Stimulated activated CD4-positive, alpha-beta T cell treated with anti-CD3 and anti-CD28 coated beads, Interleukin-12 subunit alpha, Interleukin-12 subunit beta, amount 100 ng/mL, for 24 hours (primary cell): ENCODE results near the gene SYTL5.

Source experiments
- DNase-seq, 2 experiments: peaks; one replicate each; pipeline ENCODE4 v3.0.0-alpha.2; 2020; ENCODE audit warnings: low read depth in 2 of 2

The SYTL5 gene

DNA sequence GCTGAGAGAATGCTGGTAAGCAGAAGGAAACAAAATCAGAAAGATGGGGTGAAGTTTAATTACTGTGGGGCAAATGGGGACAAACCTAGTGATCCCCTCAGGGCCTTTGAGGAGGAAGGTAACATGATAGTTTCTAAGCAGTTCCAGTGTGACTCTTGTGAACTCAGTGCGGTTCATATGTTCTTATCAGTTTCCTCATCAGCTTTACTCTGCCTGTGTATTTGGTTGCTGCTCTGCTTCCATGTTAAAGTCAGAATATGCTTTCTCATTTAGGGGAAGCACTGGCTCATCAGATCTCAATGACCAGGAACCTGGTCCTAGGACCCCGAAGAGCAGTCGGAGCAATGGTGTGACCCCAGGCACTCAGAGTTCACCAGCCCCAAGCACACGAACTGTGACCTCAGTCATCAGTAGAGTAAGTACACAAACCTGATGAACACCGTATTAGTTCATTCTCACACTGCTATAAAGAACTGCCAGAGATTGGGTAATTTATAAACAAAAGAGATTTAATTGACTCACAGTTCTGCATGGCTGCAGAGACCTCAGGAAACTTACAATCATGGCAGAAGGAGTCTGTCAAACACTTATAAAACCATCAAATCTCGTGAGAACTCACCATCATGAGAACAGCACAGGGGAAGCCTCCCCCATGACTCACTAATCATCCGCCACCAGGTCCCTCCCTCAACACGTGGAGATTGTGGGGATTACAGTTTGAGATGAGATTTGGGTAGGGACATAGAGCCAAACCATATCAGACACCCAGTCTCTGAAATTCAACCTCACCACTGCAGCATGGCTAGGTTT lies 83.0 kb downstream of the SYTL5 start:
- DNase-seq: no peak

DNA sequence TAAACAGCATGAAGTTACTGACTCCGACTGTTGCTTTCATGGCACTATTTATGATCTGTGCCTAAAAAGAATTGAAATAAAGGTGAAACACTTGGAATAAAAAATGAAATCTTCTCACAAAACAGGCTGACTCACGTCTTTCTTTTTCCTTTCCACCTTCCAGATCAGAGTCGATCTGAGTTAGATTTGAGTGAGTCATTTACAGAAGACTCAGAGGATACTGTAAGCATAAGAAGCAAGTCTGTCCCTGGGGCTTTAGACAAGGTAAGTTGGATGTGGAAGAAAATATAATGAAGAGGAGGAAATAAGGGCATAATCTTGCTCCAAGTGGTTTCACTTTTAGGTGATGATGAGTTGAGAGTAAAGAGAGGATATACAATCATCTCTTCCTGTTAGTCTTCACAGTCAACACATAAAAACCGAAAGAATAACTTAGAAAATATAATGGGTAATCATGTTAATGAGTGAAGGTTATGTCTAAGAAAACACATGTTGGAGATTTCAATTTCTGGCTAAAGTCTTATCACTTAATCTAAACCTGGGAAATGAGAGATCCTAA lies 89.7 kb downstream of the SYTL5 start:
- no peak for DNase-seq

DNA sequence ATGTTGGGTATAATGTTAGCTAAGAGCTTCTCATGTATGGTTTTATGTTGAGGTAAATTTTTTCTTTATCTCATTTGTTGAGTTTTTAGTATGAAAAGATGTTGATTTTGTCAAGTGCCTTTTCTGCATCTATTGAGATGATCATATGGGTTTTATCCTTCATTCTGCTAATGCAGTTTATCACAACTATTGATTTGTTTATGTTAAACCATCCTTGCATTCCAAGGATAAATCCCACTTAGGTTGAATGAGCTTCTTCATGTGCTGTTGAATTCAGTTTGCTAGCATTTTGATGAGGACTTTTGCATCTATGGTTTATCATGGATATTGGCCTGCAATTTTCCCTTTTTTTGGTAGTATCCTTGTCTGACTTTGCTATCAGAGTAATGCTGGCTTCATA lies 93.3 kb downstream of the SYTL5 start:
- no peak for DNase-seq

DNA sequence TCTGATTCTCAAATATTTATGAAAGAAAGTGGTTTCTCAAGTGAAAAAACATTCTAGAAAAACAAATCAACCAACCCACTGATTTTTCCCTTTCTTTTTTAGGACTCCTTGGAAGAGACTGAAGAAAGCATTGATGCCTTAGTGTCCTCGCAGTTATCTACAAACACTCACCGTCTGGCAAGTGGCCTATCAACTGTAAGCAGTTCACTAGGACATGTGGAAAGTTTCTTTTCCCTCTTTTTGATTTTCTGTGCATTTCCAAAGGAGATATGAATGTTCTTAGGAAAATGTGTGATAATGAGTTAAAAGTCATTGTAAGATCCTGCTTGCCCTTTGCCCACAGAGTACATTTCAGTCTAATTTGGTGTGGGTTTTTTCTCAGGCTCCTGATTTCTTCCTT lies 95.9 kb downstream of the SYTL5 start:
- no peak for DNase-seq

DNA sequence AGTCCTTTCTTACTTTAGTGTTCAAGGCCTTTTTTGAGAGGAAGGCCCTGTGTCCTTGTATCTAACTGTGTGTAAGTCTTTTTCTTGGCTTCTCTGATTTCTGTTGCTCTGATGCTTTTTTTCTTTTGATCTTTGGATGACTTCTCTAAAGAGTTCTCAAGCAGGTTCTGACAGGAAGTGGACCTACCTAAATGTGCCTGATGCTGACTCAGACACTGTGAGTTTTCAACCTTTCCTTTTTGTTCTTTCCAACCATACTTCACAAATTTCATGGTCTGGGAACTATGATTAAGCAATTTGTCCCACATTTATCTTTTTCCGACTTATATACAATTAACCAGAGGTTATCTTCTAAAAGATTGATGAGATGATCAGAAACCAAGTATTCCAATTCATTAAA lies 96.5 kb downstream of the SYTL5 start:
- DNase-seq: no peak

DNA sequence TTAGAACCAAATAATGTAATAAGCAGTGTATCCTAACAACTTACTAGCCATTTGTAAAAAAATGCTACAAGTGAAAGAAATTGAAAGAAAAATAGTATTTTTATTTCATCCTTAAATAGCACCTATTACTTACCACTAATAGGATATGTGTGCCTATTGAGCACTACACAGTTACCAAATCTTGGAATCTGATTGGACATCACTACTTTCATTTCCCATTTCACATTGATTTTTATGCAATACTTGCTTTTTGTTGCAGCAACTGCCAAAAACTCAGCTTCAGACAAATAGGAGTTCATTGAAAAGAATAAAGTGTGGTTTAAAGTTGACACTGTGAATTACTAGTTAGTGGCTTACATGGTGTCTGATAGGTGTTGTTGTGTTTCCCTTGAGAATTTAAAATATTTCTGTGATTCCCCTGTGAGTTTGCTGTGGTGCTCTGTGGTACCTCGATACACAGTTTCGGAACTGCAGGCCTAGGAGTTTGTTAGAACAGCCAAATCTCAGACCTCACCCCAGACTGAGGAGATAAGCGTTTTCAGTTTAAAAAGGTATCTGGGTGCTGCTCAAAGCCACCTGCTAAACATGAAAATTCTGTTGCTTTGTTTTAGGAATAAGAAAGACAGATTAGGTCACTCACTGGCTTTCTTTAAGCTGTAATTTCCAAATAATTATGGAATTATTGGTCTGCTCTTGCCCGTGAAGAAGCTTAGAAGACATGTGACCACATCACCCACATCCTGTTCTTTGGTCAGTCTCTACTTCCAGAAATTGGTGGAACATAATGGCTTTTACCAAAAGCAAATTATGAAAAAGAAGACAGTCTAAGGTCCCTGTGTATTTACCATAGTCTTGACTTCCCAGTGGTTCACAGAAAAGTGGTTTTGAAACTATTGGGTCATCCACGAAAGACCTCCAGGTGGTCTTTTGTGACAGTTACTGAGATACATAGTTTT lies 97.8 kb downstream of the SYTL5 start:
- DNase-seq: no peak

DNA sequence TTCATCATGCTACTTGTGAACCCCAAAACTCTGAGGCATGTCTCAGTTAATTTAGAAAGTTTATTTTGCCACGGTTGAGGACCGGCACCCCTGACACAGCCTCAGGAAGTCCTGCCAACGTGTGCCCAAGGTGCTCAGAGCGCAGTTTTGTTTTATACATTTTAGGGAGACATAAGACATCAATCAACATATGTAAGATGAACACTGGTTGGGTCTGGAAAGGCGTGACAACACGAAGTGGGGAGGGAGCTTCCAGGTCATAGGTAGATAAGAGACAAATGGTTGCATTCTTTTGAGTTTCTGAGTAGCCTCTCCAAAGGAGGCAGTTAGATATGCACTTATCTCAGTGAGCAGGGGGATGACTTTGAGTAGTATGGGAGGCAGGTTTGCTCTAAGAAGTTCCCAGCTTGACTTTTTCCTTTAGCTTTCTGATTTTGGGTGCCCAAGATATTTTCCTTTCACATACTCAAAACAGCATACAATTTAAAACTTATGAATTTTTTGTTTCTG lies 98.9 kb downstream of the SYTL5 start:
- no peak for DNase-seq

DNA sequence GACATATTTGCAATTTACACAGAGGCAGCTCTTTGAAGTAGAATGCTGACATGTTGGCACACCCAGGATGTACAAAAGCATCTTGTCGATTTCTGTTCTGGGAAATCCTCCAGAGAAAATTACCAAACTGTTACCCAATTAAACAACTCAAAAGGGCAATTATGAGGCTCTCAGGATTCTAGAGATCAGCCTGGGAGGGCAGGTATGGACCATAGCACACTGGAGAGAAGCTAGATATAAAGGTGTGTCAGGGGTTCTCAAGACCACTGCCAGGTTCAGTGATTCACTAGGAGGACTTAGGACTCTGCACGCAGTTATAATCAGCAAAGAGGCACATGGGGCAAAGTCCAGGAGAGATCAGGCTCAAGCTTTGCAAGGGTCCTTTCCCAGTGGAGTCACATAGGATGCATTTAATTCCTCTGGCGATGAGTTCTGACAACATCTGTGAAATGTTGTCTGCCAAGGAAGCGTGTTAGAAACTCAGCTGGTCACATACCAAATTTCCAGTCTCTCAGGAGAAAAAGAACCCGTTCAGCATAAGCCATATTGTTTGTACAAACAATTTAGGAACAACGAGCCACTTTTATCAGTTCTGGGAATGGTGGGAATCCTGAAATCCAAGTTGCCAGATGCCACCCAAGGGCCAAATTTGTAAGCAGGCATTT lies 100.8 kb downstream of the SYTL5 start:
- DNase-seq: no peak

DNA sequence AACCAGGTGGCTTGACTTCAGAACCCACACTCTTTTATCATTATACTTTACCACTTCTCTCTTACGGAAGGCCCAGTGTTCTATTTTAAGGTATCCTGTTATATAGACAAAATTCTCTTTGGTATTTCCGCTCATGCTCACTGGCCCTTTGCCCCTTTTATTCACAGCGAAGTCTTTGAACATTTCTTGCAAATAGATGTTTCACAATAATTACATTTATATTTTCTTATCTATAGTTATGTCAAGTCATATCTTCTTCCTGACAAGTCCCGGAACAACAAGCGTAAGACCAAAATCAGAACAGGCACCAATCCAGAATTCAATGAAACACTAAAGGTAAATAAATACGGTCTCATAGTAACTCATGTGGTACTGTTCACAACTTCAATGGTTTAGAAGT lies 102.0 kb downstream of the SYTL5 start:
- DNase-seq: no peak

DNA sequence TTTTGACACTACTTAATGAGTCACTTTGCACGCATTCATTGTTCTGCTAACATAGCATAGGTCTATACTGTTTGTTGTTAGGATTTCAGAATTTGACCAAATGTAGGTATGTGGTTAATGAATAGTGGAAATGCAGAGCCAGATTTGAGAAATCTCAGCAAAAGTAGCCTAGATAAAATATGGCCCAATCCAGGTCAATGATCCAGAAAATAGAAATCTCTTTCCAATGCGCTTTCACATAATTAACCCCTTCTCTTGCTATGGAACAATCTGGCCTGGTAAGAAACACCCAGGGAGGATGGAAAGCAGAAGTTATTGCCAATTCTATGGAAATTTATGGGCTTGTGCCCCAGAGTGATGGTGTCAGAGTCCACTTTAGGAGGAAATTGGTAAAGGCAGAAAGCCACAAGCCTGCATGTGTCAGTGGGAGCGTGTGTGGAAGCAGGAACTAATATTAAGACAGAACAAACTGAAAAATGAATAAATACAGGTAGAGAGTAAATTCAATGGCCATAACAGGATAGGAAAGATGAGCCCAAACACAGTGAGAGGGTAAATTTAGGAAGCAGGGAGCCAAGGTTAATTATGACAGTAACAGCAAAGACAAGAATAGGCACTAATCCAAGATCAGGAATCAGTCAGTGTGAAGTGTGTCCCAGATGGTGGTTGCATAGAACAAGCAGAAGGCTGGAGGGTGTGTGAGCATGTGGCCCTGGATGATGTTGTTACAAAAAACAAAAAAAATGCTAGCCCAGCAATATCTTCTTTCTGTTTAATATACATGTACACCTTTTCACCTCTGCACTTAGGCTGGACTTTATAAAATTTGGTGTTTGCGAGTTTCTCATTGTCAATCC lies 102.9 kb downstream of the SYTL5 start:
- DNase-seq: no peak

DNA sequence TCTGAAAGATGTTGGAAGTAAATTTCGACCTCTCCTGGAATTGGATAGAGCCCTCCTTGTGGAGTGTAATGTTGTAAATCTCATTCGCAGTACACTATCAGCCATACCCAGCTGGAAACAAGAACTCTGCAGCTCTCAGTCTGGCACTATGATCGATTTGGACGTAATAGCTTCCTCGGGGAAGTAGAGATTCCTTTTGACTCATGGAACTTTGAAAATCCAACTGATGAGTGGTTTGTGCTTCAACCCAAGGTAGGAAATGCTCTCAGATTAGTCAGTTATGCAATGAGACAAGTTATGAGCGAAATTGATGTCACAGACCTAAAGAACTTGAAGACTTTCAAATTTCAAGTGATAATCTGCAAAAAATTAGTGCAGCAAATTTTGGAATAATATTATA lies 103.9 kb downstream of the SYTL5 start:
- no peak for DNase-seq

DNA sequence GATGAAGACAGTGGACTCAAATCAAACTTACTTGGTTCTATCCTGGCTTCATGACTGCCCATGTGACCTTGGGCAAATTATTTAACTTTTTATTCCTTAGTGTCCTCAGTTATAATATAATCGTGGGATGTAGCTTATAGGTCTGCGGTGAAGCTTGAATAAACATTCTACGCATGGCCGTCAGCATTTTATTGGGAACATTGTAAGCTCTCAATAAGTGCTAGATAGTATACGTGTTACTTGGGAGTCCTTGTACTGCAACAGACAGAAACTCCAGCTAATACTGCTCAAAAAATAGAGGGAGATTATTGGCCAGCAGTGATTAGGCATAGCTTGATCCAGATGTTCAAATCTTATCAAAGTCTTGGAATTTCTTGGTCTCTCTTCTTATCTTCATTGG lies 104.8 kb downstream of the SYTL5 start:
- no peak for DNase-seq

DNA sequence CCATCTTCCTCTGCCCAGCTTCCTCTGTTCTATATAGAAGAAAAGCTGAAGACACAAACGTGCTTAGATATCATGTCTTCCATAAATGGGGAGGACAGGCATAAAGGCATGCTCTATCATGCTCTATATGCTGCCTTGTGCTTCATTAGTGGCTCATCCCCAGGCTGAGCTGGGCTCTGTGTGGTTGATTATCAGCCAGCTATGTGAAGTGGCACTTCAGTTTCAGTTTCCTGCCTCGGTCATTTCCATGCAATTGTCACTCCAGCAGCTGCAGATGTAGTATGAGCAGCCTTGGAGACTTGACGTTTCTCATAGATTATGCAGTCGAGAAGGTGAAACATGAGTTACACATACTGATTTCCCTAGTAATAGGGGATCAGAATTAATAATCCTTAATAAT lies 106.2 kb downstream of the SYTL5 start:
- DNase-seq: no peak

DNA sequence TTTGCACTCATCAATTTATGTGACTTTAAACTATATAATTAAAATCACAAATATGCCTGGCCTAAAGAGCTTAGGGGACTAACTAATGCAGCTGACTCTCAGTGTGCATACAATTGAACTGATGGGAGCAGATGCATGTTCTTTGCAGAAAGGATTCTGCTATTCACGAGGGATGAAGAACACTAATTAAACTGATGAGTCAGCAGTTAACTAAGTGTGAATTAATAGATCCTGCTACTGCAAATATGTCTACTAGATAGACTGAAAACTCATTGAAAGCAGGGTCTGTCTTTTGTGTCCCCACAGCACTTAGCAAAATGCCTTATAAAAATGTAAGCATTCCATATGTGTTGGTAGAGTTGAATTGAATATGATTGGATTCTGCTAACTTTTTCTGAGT lies 110.4 kb downstream of the SYTL5 start:
- no peak for DNase-seq

DNA sequence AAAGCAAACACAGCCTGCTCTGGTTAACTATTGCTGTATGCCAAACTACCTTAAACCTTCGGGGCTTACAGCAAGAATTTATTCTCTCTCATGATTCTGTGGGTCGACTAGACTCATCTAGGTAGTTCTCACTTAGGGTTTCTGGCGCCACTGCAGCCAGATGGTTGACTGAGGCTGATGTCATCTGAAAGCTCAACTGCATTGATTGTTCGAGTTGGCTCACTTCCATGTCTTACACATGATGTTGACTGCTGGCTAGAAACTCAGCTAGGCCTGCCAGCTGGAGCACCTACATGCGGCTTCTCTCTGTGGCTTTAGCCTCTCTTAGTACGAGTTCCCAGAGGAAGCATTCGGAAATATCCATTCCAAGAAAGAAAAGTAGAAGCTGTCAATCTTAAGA lies 111.1 kb downstream of the SYTL5 start:
- DNase-seq: no peak

DNA sequence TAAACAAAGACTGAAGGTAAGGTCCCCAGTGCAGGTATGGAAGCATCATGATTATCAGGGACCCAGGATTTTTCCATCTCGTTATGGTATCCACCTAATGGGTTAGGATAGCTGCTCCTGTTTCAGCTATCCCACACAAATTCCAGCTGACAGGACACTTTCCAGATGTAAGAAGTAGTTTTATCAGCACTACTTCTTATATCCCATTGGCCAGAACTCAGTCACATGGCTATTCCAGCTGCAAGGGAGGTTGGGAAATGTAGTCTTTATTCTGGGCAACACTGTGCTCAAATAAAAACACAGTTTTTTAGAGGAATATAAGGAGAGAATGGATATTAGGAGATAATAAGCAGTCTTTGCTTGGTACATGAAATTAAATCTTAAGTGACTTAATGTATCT lies 117.6 kb downstream of the SYTL5 start:
- DNase-seq: no peak

DNA sequence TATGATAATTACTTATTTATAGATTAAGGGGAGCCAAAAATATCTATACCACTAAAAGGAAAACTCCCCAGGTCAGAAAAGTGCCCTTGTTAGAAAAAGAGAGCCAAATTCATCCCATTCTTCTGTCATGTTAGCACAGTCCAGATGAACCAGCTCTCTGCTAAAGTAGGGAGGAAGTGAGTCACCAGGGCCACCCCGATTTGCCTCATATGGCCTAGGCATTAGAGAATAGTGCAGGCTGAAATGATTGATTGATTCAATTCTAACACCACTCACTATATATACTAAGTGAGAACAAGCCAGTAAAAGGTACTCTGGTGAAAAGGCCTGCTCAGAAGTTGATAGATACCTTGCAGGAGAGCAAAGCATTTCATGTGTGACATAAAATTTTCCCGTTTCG lies 119.8 kb downstream of the SYTL5 start:
- no peak for DNase-seq

DNA sequence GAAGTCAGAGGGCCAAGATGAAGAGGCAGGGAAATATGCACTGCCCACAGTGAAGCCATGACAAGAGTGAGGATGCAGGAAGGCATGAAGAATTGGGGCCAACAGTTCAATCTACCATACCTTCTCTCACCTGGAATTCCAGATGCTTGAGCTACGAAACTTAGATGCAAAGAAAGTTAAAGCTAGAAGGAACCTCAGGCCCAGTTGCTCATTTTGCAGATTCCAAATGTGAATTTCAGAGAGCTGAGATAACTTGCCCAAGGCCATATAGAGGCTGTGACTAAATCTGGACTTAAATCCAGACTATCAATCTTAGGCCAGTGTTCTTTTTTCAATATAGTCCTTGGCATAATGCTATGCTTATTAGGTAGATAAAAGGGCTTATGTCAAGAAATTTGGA lies 121.6 kb downstream of the SYTL5 start:
- no peak for DNase-seq

DNA sequence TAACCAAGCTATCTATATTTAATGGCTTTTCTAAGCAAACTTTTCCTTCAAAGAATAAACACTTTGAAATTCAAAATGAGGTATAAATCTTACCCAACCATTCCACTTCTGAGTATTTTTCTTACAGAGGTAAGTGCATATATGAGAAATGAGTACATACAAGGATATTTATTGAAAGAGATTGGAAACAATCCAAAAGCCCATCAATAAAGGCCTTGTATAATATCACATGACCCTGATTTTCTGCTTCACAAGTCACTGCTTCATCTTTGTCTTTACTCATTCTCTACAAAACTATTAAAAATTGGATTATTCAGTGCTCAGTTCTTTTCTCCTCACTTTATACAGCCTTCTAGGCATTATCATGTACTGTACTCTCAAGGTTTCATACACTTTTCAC lies 123.0 kb downstream of the SYTL5 start:
- no peak for DNase-seq

DNA sequence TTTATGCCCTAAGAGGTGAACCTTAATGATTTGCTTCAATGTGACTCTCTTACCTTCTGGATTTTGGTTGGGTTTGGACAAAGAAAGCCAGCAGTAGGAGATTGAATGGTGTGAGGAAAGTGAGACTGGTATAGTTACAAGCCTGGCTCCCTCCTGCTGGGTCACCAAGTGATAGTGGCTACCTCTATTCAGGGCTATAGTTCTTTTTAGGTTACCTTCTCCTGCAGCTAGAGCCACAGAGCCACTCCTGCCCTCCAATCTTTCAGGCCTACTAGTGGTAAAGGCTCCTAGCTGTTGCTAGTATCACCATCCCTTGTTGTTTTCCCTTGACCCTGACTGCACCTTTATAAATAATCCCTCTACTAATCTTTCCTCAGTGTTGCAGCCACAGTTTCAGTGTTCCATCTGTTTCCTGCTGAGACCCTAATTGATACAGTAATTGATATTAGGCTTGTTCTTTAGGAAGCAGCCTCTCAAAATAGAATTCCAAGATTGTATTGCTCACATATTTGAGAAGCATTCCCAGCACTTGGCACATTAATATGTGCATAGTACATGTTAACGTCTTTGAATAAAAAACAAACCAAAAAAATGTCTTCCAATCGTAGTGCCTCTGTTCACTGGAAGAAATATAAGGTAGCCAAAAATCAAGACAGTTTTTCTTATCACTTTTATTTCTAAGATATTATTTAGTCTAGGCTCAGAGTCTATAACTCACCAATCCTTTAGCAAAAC lies 132.0 kb downstream of the SYTL5 start:
- DNase-seq: no peak
